OCI-LY7 (cell line): ENCODE measurements around the gene MT1E.

ENCODE experiments used
- CTCF ChIP-seq: fragments of 200-600 bp; sonication (generic); conservative IDR thresholded peaks from 2 replicates; pipeline ENCODE4 v1.5.1; 2014; ENCODE audit warnings: mild to moderate bottlenecking, antibody characterized with exemption, low read length, moderate library complexity, mixed read lengths
- EZH2phosphoT487 ChIP-seq: fragments of 200-600 bp; sonication (generic); IDR thresholded peaks from 2 replicates; pipeline ENCODE4 v1.6.1; 2018; ENCODE audit warnings: low read depth, borderline replicate concordance, mild to moderate bottlenecking, mixed run types, antibody characterized with exemption, low read length, moderate library complexity, mixed read lengths

DNA sequence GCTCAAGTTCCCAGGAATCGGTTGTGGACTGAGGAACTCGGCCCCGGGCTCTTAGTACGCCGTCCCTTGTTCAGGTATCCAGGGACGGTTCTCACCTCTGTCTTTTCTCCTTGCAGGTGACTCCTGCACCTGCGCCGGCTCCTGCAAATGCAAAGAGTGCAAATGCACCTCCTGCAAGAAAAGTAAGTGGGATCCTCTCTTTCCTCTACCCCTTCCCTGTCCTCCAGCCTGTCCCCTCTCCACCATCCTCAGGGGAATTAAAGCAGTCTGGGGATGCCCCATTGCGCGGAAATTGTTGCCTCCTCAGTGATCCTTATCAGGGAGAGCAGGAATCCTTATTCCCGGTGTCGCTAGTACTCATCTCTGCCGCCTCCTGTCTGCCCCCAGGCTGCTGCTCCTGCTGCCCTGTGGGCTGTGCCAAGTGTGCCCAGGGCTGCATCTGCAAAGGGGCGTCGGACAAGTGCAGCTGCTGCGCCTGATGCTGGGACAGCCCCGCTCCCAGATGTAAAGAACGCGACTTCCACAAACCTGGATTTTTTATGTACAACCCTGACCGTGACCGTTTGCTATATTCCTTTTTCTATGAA lies 16.6 kb upstream of the MT1E start:
- TF ChIP-seq CTCF (0 out of 2 replicates have a peak, but pooled peaks have one; percentile 20), EZH2phosphoT487 (no peak)
